Large intestine (tissue), 3 donors: ENCODE data around the gene TACC2. TPM values are rescaled to one million over a fixed set of nuclear protein-coding genes. Genes with fewer than 3 reads are reported as not detected.
A peak's percentile ranks its signal among the peaks of the same experiment; 100 is the strongest.
"Not testable (repeated sequence)": the region's sequence is repeated elsewhere in the genome, so short reads cannot be mapped to it uniquely, and the experiment has no call there.

Experiments
- DNase-seq, 2 donors: peaks; one replicate each; pipeline versions ENCODE4 v3.0.0 to v3.0.0-alpha.2; 2013
- H3K27ac ChIP-seq: one replicate; pipeline ENCODE4 v1.5.1; 2013; ENCODE audit warnings: low read length
- H3K27me3 ChIP-seq: 2 replicates; pipeline ENCODE4 v1.6.1; 2013; ENCODE audit warnings: low read length; ENCODE audit not compliant: control insufficient read depth, insufficient read depth
- H3K36me3 ChIP-seq: 2 replicates; pipeline ENCODE4 v1.6.1; 2013; ENCODE audit warnings: low read length; ENCODE audit not compliant: control insufficient read depth, insufficient read depth
- H3K4me1 ChIP-seq: one replicate; pipeline ENCODE4 v1.6.1; 2013; ENCODE audit warnings: low read length; ENCODE audit not compliant: control insufficient read depth, insufficient read depth
- H3K4me3 ChIP-seq: one replicate; pipeline ENCODE4 v1.5.1; 2013; ENCODE audit warnings: low read length
- H3K9me3 ChIP-seq: one replicate; pipeline ENCODE4 v1.6.1; 2013; ENCODE audit warnings: mild to moderate bottlenecking, low read depth, low read length, moderate library complexity; ENCODE audit not compliant: control insufficient read depth
- WGBS: methylation state at CpG from one replicate; pipeline ENCODE4 v1.1.5; 2013; ENCODE audit warnings: low lambda C conversion rate; ENCODE audit not compliant: insufficient coverage; 5-methylcytosine and 5-hydroxymethylcytosine counted together
- polyA plus RNA-seq: library from polyadenylated mRNA; unstranded; fragments of 120-200 nt; gene quantifications from one replicate; pipeline ENCODE4 v1.2.1, GENCODE V29; 2013

Gene TACC2
- polyA plus RNA-seq, 1 donor: 85.5 TPM

- Histone ChIP-seq H3K9me3 (no peaks in the 10 kb centered on the region), H3K36me3 (peaks cover 66% of the 10 kb centered on the region), H3K4me3 (no peak overlapping the region), H3K27ac (no peak overlapping the region), H3K4me1 (no peaks in the 10 kb centered on the region), H3K27me3 (no peaks in the 10 kb centered on the region)
- no CpG with 5 or more reads among the region's 9 CpGs for whole genome bisulfite sequencing
- no peak for DNase-seq
Measured at GRCh38 chr10:122087436-122087835, 98.5 kb downstream of the TACC2 start.

- no peak for DNase-seq
- no peaks in the 10 kb centered on the region for H3K4me1 ChIP-seq
- peaks cover 48% of the 10 kb centered on the region for H3K36me3 ChIP-seq
- H3K27ac ChIP-seq: no peak overlapping the region
- H3K27me3 ChIP-seq: no peaks in the 10 kb centered on the region
- WGBS: no CpG with 5 or more reads among the region's 9 CpGs
- no peak overlapping the region for H3K4me3 ChIP-seq
- H3K9me3 ChIP-seq: no peaks in the 10 kb centered on the region
Measured at GRCh38 chr10:122089311-122090017, 100.5 kb downstream of the TACC2 start.

- Histone ChIP-seq H3K9me3 (no peaks in the 10 kb centered on the region), H3K4me1 (no peaks in the 10 kb centered on the region), H3K4me3 (no peak overlapping the region), H3K27me3 (no peaks in the 10 kb centered on the region), H3K27ac (no peak overlapping the region), H3K36me3 (peaks cover 32% of the 10 kb centered on the region)
- no CpG with 5 or more reads among the region's 6 CpGs for WGBS
- no peak for DNase-seq
Measured at GRCh38 chr10:122091722-122092121, 102.8 kb downstream of the TACC2 start.

- no peak for DNase-seq
- no peaks in the 10 kb centered on the region for H3K27me3 ChIP-seq
- H3K36me3 ChIP-seq: peaks cover 21% of the 10 kb centered on the region
- no peaks in the 10 kb centered on the region for H3K9me3 ChIP-seq
- no peak overlapping the region for H3K4me3 ChIP-seq
- H3K4me1 ChIP-seq: no peaks in the 10 kb centered on the region
- H3K27ac ChIP-seq: no peak overlapping the region
- WGBS: 100% methylated on average over 1 of the region's 3 CpGs
Measured at GRCh38 chr10:122093076-122093475, 104.1 kb downstream of the TACC2 start.

- not testable (repeated sequence) for H3K9me3 ChIP-seq, H3K36me3 ChIP-seq, H3K27ac ChIP-seq, DNase-seq, H3K4me1 ChIP-seq, H3K27me3 ChIP-seq, H3K4me3 ChIP-seq
- WGBS: 90% methylated on average over 2 of the region's 11 CpGs
Measured at GRCh38 chr10:122096181-122096580, 107.2 kb downstream of the TACC2 start.

- Histone ChIP-seq H3K4me1 (no peaks in the 10 kb centered on the region), H3K27me3 (no peaks in the 10 kb centered on the region), H3K9me3 (no peaks in the 10 kb centered on the region), H3K4me3 (no peak overlapping the region), H3K36me3 (peaks cover 5% of the 10 kb centered on the region), H3K27ac (no peak overlapping the region)
- no CpG with 5 or more reads among the region's 3 CpGs for WGBS
- no peak for DNase-seq
Measured at GRCh38 chr10:122096705-122097104, 107.7 kb downstream of the TACC2 start.

GRCh38 chr10:122097935-122098334 lies 109.0 kb downstream of the TACC2 start:
- Histone ChIP-seq H3K4me1 (no peaks in the 10 kb centered on the region), H3K4me3 (no peak overlapping the region), H3K36me3 (peaks cover 2% of the 10 kb centered on the region), H3K9me3 (no peaks in the 10 kb centered on the region), H3K27ac (no peak overlapping the region), H3K27me3 (no peaks in the 10 kb centered on the region)
- no CpG with 5 or more reads among the region's 7 CpGs for WGBS
- no peak for DNase-seq

- peaks cover 5% of the 10 kb centered on the region for H3K36me3 ChIP-seq
- H3K9me3 ChIP-seq: no peaks in the 10 kb centered on the region
- no peaks in the 10 kb centered on the region for H3K27me3 ChIP-seq
- no peak overlapping the region for H3K4me3 ChIP-seq
- H3K4me1 ChIP-seq: no peaks in the 10 kb centered on the region
- WGBS: no CpG with 5 or more reads among the region's 8 CpGs
- H3K27ac ChIP-seq: no peak overlapping the region
- no peak for DNase-seq
Measured at GRCh38 chr10:122098924-122099323, 110.0 kb downstream of the TACC2 start.

- Histone ChIP-seq H3K27ac (no peak overlapping the region), H3K4me3 (no peak overlapping the region), H3K36me3 (peaks cover 3% of the 10 kb centered on the region), H3K27me3 (no peaks in the 10 kb centered on the region), H3K4me1 (no peaks in the 10 kb centered on the region), H3K9me3 (no peaks in the 10 kb centered on the region)
- no CpG with 5 or more reads among the region's 2 CpGs for WGBS
- DNase-seq: no peak
Measured at GRCh38 chr10:122099562-122099961, 110.6 kb downstream of the TACC2 start.

- no peak for DNase-seq
- Histone ChIP-seq H3K27ac (peak overlapping the region; percentile 70), H3K9me3 (no peaks in the 10 kb centered on the region), H3K4me3 (no peak overlapping the region), H3K36me3 (peaks cover 3% of the 10 kb centered on the region), H3K4me1 (no peaks in the 10 kb centered on the region), H3K27me3 (no peaks in the 10 kb centered on the region)
- no CpG with 5 or more reads among the region's 15 CpGs for WGBS
Measured at GRCh38 chr10:122102146-122102868, 113.3 kb downstream of the TACC2 start.
